BLaER1 (cell line): Measurements from ENCODE around the gene MYMK.

Experiments
- H3K27ac ChIP-seq: shearing (Covaris generic); formaldehyde crosslinking; 2 replicates; pipeline ENCODE4 v1.8.1; 2022
- H3K27me3 ChIP-seq: shearing (Covaris generic); formaldehyde crosslinking; 2 replicates; pipeline ENCODE4 v1.8.1; 2022
- H3K36me3 ChIP-seq: shearing (Covaris generic); formaldehyde crosslinking; 2 replicates; pipeline ENCODE4 v1.8.1; 2022
- H3K4me1 ChIP-seq: shearing (Covaris generic); formaldehyde crosslinking; 2 replicates; pipeline ENCODE4 v1.8.1; 2022
- H3K4me2 ChIP-seq: shearing (Covaris generic); formaldehyde crosslinking; 2 replicates; pipeline ENCODE4 v1.8.1; 2022
- H3K4me3 ChIP-seq: shearing (Covaris generic); formaldehyde crosslinking; 2 replicates; pipeline ENCODE4 v1.8.1; 2022
- H3K9ac ChIP-seq: shearing (Covaris generic); formaldehyde crosslinking; 2 replicates; pipeline ENCODE4 v1.8.1; 2022
- H3K9me3 ChIP-seq: shearing (Covaris generic); formaldehyde crosslinking; 2 replicates; pipeline ENCODE4 v1.8.1; 2022
- H4K20me1 ChIP-seq: shearing (Covaris generic); formaldehyde crosslinking; 2 replicates; pipeline ENCODE4 v1.8.1; 2022
- Cebpa-rat ChIP-seq: shearing (Covaris generic); IDR thresholded peaks from 2 replicates; pipeline ENCODE4 v1.8.1; 2022

MYMK gene

DNA sequence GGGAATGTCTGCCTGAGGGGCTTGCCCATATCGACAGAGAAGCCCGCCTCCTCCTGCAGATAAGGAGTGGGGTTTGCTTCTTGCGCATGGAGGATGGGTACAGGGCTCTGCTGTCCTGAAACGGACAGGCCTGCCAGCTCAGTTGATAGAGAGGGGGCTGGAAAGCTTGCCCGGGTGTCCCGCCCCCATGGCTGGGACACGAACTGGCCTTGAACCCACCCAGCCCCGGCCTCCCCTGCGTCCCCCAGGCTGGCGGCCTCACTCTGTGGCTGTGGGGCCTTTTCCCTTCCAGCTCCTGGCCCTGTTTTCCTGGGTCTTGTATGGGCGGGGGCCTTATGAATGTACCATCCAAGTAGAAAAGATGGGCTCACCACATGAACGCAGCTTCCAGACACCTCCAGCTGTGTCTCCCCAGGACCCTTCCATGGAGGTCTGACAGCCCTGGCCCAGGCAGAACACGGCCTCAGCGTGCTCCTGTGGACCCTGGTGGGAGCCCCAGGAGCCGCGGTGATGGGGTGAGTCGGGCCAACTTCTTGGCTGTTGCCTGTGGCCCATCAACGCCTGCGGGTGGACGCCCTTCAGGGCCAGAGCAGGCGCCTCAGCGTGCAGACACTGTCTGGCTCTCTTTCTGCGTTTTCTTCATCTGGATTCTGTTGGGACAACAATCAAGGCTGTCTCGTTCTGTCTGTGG lies 30.0 kb downstream of the MYMK start:
- no peak overlapping the region for H3K4me2 ChIP-seq
- no peak overlapping the region for H3K27ac ChIP-seq
- H3K36me3 ChIP-seq: no peaks in the 10 kb centered on the region
- TF ChIP-seq Cebpa-rat: no peak
- H3K9ac ChIP-seq: no peak overlapping the region
- H3K9me3 ChIP-seq: no peaks in the 10 kb centered on the region
- H3K4me1 ChIP-seq: peaks cover 18% of the 10 kb centered on the region
- no peak overlapping the region for H3K4me3 ChIP-seq
- H3K27me3 ChIP-seq: no peaks in the 10 kb centered on the region
- no peaks in the 10 kb centered on the region for H4K20me1 ChIP-seq

- Histone ChIP-seq H3K4me3 (no peak overlapping the region), H3K9me3 (no peaks in the 10 kb centered on the region), H4K20me1 (no peaks in the 10 kb centered on the region), H3K27me3 (no peaks in the 10 kb centered on the region), H3K36me3 (no peaks in the 10 kb centered on the region), H3K4me1 (peaks cover 18% of the 10 kb centered on the region), H3K27ac (no peak overlapping the region), H3K9ac (no peak overlapping the region), H3K4me2 (no peak overlapping the region)
- no peak for TF ChIP-seq Cebpa-rat
Observed at GRCh38 chr9:133493845-133494540, 30.8 kb downstream of the MYMK start.

DNA sequence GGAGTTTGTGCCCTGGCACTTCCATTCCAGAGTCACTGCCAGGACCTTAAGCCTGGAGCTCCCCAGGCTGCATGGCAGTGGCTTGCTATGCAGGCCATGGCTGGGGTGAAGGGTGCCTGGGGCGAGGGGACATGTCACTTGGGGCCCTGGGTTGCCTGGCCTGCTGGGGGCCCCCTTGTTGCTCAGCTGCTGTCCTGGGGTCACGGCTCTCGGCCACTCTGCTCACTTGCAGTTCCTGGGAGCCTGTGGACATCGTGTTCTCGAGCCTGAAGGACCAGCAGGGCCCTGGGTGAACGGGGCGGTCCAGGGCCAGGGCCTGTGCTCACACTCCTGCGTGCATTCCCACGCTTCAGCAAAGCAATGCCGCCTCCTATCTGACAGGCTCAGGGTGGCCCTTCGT lies 31.3 kb downstream of the MYMK start:
- Histone ChIP-seq H3K27me3 (no peaks in the 10 kb centered on the region), H3K9me3 (no peaks in the 10 kb centered on the region), H3K27ac (no peak overlapping the region), H3K4me3 (no peak overlapping the region), H4K20me1 (no peaks in the 10 kb centered on the region), H3K4me1 (peaks cover 18% of the 10 kb centered on the region), H3K36me3 (no peaks in the 10 kb centered on the region), H3K9ac (no peak overlapping the region), H3K4me2 (no peak overlapping the region)
- TF ChIP-seq Cebpa-rat: no peak

DNA sequence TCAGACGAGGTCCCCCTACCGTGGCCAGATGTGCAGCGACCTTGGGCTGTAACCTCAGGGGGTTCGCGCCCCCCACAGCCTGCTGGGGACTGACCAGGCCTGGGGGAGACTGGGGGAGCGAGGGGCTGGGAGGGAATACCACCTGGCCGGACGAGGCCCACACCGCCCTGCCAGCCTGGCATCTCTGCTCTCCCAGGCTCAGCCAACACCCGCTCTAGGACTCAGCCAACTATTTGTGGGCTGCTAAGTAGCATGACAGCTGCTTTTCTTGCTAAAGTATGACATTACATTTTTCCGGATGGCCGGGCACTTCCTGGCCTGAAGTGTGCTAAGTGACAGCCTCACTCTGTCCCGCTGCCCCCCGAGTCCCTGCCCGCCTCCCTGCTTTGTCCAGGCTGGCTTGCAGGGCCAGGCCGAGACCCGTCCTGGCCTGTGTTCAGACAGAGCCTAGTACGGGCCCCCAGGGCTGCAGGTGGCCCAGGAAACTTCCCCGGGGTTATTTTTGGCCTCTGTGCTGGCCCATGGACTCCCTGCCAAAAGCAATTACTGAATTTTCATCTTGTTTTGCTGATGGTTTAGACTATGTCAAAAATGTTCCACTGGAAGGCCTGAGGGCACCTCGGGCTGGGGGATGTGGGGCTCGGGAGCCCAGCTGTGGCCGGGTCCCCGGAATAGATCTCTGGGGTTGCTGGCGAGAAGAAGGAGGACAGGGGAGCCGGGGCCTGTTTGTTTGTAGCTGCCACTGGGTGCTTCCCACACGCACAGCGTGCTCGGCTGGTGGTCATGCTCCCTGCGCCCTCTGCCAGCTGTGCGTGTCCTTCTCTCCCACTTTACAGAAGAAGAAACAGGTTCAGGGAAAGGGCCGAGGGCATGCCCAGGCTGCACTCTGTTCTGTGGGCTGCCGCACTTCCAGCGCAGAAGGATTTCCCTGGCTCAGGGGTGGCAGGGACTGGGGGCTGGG lies 32.4 kb downstream of the MYMK start:
- no peaks in the 10 kb centered on the region for H3K27me3 ChIP-seq
- TF ChIP-seq Cebpa-rat: no peak

DNA sequence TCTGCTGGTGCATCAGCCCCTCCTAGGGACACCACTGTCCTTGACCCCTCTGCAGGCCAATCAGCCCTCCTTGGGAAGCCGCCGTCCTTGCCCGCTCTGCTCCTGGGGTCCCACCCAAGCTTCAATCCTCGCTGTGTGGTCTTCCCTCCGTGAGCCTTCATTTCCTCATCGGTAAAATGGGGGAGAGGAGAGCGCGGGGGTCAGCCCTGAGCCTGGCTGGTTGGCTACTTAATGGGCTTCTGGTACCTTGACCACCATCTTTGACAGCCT lies 33.2 kb downstream of the MYMK start:
- no peak overlapping the region for H3K9ac ChIP-seq
- no peak overlapping the region for H3K27ac ChIP-seq
- H3K4me3 ChIP-seq: no peak overlapping the region
- no peaks in the 10 kb centered on the region for H3K36me3 ChIP-seq
- no peaks in the 10 kb centered on the region for H4K20me1 ChIP-seq
- H3K4me1 ChIP-seq: peaks cover 28% of the 10 kb centered on the region
- H3K9me3 ChIP-seq: no peaks in the 10 kb centered on the region
- no peak for TF ChIP-seq Cebpa-rat
- no peaks in the 10 kb centered on the region for H3K27me3 ChIP-seq
- H3K4me2 ChIP-seq: no peak overlapping the region

More for the DNA sequence above, 32.4 kb downstream of the MYMK start:
- Histone ChIP-seq H4K20me1 (no peaks in the 10 kb centered on the region), H3K4me3 (no peak overlapping the region), H3K36me3 (no peaks in the 10 kb centered on the region), H3K4me1 (peaks cover 28% of the 10 kb centered on the region), H3K9ac (peak overlapping the region; percentile 6; the same call in 1 of the 2 replicates), H3K27ac (no peak overlapping the region), H3K9me3 (no peaks in the 10 kb centered on the region), H3K4me2 (peak overlapping the region; percentile 37)

DNA sequence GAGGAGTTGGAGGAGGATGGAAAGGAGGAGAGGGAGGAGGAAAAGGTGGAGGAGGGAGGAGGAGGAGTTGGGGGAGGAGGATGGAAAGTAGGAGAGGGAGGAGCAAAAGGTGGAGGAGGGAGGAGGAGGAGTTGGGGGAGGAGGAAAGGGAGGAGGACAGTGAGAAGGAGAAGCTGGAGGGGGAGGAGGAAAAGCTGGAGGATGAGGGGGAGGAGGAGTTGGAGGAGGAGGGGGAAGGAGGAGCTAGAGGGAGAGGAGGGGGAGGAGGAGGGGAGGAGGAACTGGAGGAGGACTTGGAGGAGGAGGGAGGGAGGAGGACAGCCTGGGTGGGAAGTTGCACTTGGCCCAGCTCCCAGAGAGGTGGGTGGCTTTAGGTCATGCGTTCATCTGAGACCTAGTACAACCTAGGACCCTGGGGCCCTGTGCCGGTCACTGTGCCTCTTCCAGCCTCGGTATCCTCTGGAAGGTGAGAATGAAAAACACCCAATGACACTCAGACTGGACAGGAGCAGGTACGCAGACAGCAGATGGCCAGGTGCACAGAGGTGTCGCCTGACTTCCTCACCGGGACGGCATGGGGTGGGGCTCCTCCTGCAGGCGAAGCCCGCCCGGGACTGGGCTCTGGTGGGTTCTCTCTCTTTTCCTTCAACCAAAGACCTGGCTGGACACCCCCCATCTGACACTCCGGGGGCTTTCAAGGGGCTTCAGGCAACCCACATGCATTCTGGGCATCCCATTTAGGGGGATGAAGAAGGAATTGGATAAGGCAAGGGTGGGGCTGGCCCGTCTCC lies 33.7 kb downstream of the MYMK start:
- Histone ChIP-seq H3K9ac (no peak overlapping the region), H4K20me1 (no peaks in the 10 kb centered on the region), H3K36me3 (no peaks in the 10 kb centered on the region), H3K9me3 (no peaks in the 10 kb centered on the region), H3K4me2 (no peak overlapping the region), H3K4me1 (peaks cover 25% of the 10 kb centered on the region), H3K27ac (no peak overlapping the region), H3K27me3 (no peaks in the 10 kb centered on the region), H3K4me3 (no peak overlapping the region)
- no peak for TF ChIP-seq Cebpa-rat

- no peak overlapping the region for H3K9ac ChIP-seq
- peaks cover 31% of the 10 kb centered on the region for H3K4me1 ChIP-seq
- H3K9me3 ChIP-seq: no peaks in the 10 kb centered on the region
- H3K36me3 ChIP-seq: no peaks in the 10 kb centered on the region
- H3K4me2 ChIP-seq: no peak overlapping the region
- no peak overlapping the region for H3K4me3 ChIP-seq
- no peak overlapping the region; the same call in 1 of the 2 replicates for H3K27ac ChIP-seq
- no peak for TF ChIP-seq Cebpa-rat
- H4K20me1 ChIP-seq: no peaks in the 10 kb centered on the region
- H3K27me3 ChIP-seq: no peaks in the 10 kb centered on the region
Observed at GRCh38 chr9:133490201-133490681, 34.5 kb downstream of the MYMK start.

DNA sequence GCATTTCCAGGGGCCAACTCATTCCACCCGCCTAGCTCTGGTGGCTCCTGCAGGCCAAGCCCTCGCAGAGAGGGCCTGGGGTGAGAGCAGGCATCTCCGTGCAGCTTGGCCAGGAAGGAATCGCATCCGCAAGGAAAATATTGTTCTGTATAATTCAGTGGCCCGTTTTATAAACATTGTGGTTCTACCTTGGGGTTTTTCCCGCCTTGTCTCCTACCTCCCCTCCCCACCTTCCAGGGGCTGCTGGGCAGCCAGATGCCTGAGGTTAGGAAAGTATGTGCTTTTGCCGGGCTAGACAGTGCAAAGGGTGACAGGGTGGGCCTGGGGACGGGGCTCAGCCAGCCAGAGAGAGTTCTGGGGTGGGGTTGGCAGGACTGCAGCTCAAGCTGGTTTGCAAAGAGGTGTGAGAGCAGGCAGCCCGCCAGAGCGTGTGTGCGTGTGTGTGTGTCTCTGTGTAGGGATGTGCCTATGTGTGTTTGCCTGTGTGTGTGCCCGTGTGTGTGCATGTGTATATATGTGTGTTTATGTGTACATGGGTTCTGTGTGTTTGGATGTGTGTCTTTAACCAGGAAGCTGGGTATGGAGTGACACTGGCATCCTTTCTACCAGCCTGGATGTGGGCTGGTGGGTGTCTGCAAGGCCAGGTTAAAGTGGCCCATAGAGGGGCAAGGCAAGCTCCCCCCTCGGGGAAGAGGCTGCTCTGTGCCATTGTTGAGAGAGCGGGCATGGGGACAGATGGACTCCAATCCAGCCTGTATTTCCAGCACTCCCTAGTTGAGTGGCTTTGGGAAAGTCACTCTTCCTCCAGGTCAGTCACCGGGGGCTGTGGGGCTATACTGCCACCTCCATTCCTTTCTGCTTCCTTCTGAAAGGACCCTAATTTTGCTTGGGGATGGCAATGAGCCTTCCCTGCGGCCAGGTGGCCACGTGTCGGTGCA lies 35.2 kb downstream of the MYMK start:
- H3K27me3 ChIP-seq: no peaks in the 10 kb centered on the region
- H3K4me1 ChIP-seq: peaks cover 38% of the 10 kb centered on the region
- no peak overlapping the region for H3K4me3 ChIP-seq
- TF ChIP-seq Cebpa-rat: no peak
- no peak overlapping the region for H3K4me2 ChIP-seq
- H3K36me3 ChIP-seq: no peaks in the 10 kb centered on the region
- H3K9ac ChIP-seq: no peak overlapping the region
- no peak overlapping the region; the same call in 1 of the 2 replicates for H3K27ac ChIP-seq
- H3K9me3 ChIP-seq: no peaks in the 10 kb centered on the region
- H4K20me1 ChIP-seq: no peaks in the 10 kb centered on the region
